ENCODE results near the gene PRKN.

The PRKN gene

GRCh38 chr6:161561908-161562307, 1165.7 kb downstream of the PRKN start:
- no peak for DNase-seq

GRCh38 chr6:161557333-161558107, 1170.0 kb downstream of the PRKN start:
- DNase-seq: no peak

- DNase-seq: no peak
Observed at GRCh38 chr6:161554883-161555282, 1172.7 kb downstream of the PRKN start.

GRCh38 chr6:161549977-161550655, 1177.5 kb downstream of the PRKN start:
- no peak for DNase-seq

GRCh38 chr6:161548713-161549296, 1178.8 kb downstream of the PRKN start:
- DNase-seq: no peak

GRCh38 chr6:161547617-161548016, 1179.9 kb downstream of the PRKN start:
- DNase-seq: no peak

GRCh38 chr6:161546632-161547031, 1180.9 kb downstream of the PRKN start:
- DNase-seq: no peak

- DNase-seq: no peak
Observed at GRCh38 chr6:161545741-161546140, 1181.8 kb downstream of the PRKN start.

GRCh38 chr6:161544801-161545480, 1182.6 kb downstream of the PRKN start:
- DNase-seq: no peak

- no peak for DNase-seq
Observed at GRCh38 chr6:161543684-161544309, 1183.8 kb downstream of the PRKN start.

- no peak for DNase-seq
Observed at GRCh38 chr6:161542346-161542980, 1185.1 kb downstream of the PRKN start.

- no peak for DNase-seq
Observed at GRCh38 chr6:161540532-161540931, 1187.0 kb downstream of the PRKN start.

GRCh38 chr6:161536224-161536630, 1191.3 kb downstream of the PRKN start:
- no peak for DNase-seq

- no peak for DNase-seq
Observed at GRCh38 chr6:161534264-161534873, 1193.2 kb downstream of the PRKN start.

- DNase-seq: no peak
Observed at GRCh38 chr6:161533266-161533665, 1194.3 kb downstream of the PRKN start.

GRCh38 chr6:161532536-161532935, 1195.0 kb downstream of the PRKN start:
- DNase-seq: no peak

- DNase-seq: no peak
Observed at GRCh38 chr6:161526794-161527193, 1200.8 kb downstream of the PRKN start.

- no peak for DNase-seq
Observed at GRCh38 chr6:161523362-161523761, 1204.2 kb downstream of the PRKN start.

- DNase-seq: no peak
Observed at GRCh38 chr6:161522276-161522675, 1205.3 kb downstream of the PRKN start.

- no peak for DNase-seq
Observed at GRCh38 chr6:161511447-161512095, 1216.0 kb downstream of the PRKN start.

- no peak for DNase-seq
Observed at GRCh38 chr6:161508341-161508740, 1219.2 kb downstream of the PRKN start.
